ENCODE measurements around the gene ZNF644.
"Not testable (repeated sequence)": the region's sequence is repeated elsewhere in the genome, so short reads cannot be mapped to it uniquely, and the experiment has no call there.

The ZNF644 gene

DNA sequence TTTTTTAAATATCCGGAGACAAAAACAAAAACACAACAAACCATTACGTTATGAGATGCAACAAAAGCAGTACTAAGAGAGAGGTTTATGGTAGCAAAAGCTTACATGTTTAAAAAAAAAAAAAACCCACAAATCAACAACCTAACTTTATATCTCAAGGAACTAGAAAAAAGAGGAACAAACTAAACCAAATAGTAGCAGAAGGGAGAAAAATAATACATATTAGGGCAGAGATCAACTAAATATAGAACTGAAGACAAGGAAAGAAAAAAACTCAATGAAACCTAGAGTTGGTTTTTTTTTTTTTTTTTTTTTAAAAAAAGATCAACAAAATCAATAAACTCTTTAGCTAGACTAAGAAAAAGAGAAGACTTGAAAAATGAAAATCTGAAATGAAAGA, 34.9 kb downstream of the ZNF644 start:
- no peak for DNase-seq (ENCODE audit: low read depth)

- DNase-seq (ENCODE audit: low read depth), result no peak
Observed at GRCh38 chr1:90977522-90977921, 44.3 kb downstream of the ZNF644 start.

DNA sequence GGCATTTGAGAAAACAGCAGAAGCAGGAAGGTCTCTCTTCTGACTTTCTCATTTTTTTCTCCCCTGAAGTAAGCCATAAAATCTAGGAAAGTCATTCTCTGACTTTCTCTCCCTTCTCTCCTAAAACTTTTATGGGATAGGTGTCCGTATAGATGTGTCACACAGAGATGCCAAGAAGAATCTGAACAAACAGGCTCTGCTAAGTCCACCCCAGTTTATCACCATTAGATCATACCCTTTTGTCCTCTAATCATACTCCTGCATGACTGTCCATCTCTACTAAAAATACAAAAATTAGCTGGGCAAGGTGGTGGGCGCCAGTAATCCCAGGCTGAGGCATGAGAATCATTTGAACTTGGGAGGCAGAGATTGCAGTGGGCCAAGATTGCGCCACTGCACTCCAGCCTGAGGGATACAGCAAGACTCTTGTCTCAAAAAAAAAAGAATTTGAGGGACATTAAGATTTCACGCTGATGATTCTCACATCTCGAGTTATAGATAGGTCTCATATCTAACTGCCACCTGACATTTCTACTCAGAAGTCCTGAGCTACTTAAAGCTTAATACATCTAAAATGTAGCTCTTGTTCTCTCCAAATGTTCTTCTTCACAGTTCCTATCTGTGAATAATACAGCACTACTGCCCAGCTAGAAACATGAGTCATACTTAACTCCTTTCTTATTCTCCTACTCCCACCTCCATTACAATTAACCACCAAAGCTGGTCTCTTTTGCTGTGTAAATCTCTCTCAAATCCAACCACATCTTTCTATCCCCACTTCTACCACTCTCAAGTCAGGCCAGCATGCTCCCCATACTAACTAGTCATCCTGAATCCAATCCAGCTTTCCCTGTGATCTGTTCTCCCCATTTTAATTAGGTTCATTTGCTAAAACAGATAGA, 47.7 kb downstream of the ZNF644 start:
- DNase-seq (ENCODE audit: low read depth), result peak; percentile 9

GRCh38 chr1:90970208-90970607, 51.6 kb downstream of the ZNF644 start:
- DNase-seq (ENCODE audit: low read depth), result no peak

GRCh38 chr1:90969241-90969640, 52.6 kb downstream of the ZNF644 start:
- no peak for DNase-seq (ENCODE audit: low read depth)

DNA sequence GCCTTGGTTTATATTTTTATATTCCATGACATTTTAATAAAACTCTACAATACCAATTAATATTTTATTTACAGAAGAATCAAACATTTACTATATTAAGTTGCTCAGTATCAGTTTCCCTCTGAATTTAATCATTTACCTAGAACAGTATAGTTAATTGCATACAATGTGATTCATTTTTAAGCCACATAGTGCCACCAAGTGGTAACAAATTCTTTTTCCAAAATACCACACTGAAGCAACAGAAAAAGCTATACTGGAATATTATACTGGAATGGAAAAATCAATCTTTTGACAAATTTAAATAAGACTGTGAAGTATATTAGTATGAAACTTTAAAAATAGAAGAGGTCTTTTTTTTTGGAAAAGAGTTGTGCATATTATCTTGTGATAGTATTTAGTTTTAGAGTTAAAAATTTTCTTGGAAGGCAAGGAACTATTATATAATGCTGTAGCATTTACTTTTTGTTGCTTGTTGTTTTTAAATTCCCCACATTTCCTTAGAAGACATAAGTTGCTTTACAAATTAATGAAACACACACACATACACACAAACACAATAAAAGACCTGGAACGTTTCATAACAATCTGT, 57.3 kb downstream of the ZNF644 start:
- DNase-seq (ENCODE audit: low read depth), result no peak

DNA sequence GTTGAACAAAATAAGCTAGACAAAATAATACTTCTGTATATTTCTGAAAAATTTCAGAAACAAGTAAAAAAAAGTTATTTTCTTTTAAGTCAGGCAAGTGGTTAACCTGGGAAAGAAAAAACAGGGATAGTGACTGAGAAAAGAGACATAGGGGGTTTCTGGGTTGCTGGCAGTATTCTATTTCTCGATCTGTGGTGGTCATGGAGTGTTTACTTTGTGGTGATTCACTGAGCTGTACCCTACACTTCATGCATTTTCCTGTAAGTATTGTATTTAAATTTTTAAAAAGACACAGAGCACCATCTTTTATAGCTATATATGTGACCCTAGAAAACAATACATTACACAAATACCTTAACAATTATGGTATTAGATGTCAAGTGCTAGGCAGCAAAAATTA, 58.2 kb downstream of the ZNF644 start:
- no peak for DNase-seq (ENCODE audit: low read depth)

DNA sequence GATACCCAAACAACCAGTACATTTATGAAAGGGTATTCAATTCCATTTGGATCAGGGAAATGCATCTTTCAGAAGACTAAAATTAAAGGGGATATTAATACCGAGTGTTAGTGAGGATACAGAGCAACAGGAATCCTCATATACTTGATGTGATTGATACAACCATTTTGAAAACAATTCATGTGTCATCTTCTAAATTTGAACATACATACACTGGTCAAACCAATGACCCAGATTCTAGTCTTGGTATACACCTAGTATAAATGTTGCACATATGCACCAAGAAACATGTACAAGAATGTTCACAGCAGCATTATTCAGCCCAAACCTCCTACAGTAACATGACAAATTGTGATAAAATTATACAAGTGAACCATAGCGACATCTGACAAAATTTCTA, 58.6 kb downstream of the ZNF644 start:
- no peak for DNase-seq (ENCODE audit: low read depth)

DNA sequence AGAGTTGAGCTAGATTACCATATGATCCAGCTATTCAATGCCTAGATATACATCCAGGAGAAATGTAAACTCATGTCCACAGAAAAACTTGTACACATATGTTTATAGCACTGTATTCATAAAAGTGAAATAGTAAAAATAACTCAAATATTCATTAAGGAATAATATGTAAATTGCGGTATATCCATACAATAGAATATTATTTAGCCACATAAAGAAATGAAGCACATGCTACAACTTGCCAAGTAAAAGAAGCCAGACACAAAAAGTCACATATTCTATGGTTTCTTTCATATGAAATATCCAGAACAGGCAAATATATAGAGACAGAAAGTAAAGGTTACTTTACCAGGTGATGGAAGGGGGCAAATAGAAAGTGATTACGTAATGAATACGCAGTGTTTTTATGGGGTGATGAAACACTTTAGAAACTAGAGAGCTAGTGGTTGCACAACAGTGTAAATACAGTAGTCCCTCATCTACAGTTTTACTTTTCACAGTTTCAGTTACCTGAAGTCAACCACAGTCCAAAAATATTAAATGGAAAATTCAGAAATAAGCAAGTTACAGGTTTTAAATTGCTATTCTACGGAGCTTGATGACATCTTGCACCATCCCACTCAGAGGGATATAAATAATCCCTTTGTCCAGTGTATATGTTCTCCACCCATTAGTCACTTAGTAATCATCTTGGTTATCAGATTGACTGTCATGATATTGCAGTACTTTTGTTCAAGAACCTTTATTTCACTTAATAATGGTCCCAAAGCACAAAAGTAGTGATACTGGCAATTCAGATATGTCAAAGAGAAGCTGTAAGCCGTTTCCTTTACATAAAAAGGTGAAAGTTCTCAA, 62.3 kb downstream of the ZNF644 start:
- DNase-seq (ENCODE audit: low read depth), result no peak

DNA sequence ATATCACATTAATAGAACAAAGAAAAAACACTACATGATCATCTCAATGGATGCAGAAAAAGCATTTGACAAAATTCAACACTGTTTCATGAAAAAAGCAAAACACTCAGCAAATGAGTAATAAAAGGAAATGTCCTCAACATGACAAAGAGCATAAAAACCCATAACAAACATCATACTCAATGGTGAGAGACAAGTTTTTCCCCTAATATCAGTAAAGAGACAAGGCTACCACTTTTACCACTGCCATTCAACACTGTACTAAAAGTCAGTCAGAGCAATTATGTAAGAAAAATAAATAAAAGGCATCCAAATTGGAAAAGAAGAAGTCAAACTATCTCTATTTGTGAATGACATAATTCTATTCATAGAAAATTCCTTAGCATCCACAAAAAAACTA, 64.3 kb downstream of the ZNF644 start:
- no peak for DNase-seq (ENCODE audit: low read depth)

DNA sequence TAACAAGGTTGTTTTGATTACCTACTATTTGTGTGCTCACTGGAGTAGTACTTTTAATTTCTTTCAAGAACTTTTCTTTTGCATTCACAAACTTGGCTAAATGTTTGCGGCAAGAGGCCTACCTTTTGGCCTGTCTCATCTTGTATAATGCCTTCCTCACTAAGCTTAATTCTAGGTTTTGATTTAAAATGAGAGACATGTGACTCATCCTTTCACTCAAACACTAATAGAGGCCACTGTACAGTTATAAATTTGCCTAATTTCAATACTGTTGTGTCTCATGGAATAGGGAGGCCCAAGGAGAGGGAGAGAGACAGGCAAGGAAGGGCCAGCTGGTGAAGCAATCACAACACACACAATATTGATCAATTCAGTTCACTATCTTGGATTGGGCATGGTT, 66.1 kb downstream of the ZNF644 start:
- DNase-seq (ENCODE audit: low read depth), result no peak

DNA sequence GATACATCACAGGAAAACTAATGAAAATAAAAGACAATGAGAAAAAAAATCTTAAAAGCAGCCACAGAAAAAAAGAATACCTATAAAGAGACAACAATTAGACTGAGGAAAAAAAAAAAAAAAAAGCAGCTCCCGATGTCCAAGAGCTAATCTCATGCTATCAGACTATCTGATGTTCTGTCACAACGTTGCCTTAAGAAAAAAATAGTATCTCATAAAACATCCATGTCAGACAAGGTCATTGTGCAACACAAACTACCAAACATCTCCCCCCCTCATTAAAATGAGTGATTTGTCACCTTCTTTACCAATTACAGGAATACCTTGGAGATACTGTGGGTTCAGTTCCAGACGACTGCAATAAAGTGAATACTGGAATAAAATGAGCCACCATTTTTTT, 68.9 kb downstream of the ZNF644 start:
- DNase-seq (ENCODE audit: low read depth), result no peak

GRCh38 chr1:90951009-90951408, 70.8 kb downstream of the ZNF644 start:
- no peak for DNase-seq (ENCODE audit: low read depth)

- DNase-seq (ENCODE audit: low read depth), result no peak
Observed at GRCh38 chr1:90948301-90948700, 73.5 kb downstream of the ZNF644 start.

- DNase-seq (ENCODE audit: low read depth), result no peak
Observed at GRCh38 chr1:90946630-90947029, 75.2 kb downstream of the ZNF644 start.

DNA sequence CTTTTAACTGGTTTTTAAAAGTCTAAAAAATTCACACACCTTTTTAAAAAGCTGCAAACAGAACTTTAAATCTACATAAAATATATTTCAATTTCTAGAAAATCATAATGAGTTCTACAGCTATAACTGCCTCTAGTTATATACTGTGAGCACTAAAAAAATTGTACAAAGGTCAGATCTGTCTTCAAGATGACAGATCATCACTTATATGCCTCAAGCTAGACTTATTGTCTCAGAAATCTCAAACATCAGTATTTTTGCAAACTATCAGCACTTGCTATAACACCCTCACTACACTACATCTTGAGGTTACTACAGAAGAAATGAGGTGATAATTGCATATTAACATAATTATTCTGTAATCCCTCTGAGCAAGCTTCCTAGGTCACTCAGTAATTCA, 76.5 kb downstream of the ZNF644 start:
- no peak for DNase-seq (ENCODE audit: low read depth)

GRCh38 chr1:90943966-90944365, 77.9 kb downstream of the ZNF644 start:
- DNase-seq (ENCODE audit: low read depth), result no peak

DNA sequence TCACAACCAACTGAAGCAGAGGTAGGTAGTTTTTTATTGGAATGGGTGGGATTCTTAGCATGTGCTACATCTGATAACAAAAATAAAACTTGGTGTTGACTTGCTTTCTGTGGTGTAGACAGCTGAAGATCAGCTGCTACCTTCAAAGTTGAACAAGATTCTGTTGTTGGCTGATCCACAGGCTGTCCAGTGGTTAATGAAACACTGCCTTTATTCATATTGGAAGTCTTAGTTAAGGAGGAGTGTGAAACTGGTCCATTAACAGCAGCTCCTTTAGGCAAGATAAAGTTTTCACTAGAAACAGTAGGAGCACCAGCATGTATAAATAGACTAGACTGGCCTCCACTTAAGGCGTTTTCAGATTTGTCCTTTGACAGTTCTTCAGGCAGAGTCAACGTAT, 81.1 kb downstream of the ZNF644 start:
- no peak for DNase-seq (ENCODE audit: low read depth)

GRCh38 chr1:90936731-90937130, 85.1 kb downstream of the ZNF644 start:
- no peak for DNase-seq (ENCODE audit: low read depth)

DNA sequence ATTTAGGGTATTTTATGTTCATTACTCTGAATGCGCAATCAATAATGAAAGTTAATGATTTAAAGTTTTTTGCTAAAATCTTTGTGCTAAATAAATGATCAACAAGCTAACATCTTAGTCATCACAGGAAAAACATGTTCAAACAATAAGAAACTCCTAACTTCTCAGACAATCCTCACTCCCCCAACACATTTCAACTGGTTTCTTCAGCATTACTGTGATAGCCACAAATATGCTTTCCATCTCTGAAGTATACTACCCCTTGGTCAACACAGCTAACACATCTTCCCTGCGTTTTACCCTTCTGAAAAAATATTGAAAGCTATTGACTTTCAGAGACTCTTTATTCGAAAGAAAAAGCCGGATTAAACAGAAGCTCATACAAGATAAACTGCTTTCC, 85.8 kb downstream of the ZNF644 start:
- no peak for DNase-seq (ENCODE audit: low read depth)

DNA sequence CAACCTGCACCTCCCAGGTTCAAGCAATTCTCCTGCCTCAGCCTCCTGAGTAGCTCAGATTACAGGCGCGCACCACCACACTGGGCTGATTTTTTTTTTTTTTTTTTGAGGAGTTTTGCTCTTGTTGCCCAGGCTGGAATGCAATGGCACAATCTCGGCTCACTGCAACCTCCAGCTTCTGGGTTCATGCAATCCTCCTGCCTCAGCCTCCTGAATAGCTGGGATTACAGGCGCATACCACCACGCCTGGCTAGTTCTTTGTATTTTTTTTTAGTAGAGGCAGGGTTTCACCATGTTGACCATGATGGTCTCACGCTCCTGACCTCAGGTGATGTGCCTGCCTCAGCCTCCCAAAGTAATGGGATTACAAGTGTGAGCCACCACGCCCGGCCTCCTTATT, 93.6 kb downstream of the ZNF644 start:
- DNase-seq (ENCODE audit: low read depth), result not testable (repeated sequence)

DNA sequence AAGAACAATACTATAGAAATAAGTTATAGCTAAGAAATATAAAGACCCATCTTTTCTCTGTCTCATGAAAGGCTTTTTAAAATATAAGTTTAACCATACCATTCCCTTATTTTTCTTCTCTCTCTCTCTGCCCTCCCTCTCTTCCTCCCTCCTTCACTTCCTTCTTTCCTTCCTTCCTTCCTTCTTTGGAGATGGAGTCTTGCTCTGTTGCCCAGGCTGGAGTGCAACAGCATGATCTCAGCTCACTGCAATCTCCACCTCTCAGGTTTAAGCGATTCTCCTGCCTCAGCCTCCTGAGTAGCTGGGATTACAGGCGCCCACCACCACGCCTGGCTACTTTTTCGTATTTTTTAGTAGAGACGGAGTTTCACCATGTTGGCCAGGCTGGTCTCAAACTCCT, 94.2 kb downstream of the ZNF644 start:
- DNase-seq (ENCODE audit: low read depth), result not testable (repeated sequence)

GRCh38 chr1:90926971-90927370, 94.9 kb downstream of the ZNF644 start:
- no peak for DNase-seq (ENCODE audit: low read depth)

Data from GM04504 (cell line).